GM15510 (cell line): ENCODE measurements around the gene RRAS.

Experiments used
- POLR2A ChIP-seq: IDR thresholded peaks from 3 replicates; pipeline ENCODE4 v1.6.1; 2011; ENCODE audit warnings: borderline replicate concordance; ENCODE audit not compliant: insufficient read length; ENCODE audit errors: extremely low read depth

Gene RRAS

GRCh38 chr19:49652551-49653465 is 12.9 kb upstream of the RRAS start:
- TF ChIP-seq POLR2A, result no peak

GRCh38 chr19:49651820-49652550 is 12.0 kb upstream of the RRAS start:
- TF ChIP-seq POLR2A, result no peak

- TF ChIP-seq POLR2A, result no peak
Observed at GRCh38 chr19:49651029-49651819, 11.3 kb upstream of the RRAS start.

GRCh38 chr19:49646586-49646985 is 6.6 kb upstream of the RRAS start:
- TF ChIP-seq POLR2A, result no peak

- TF ChIP-seq POLR2A, result no peak
Observed at GRCh38 chr19:49645995-49646394, 6.1 kb upstream of the RRAS start.

GRCh38 chr19:49645592-49645991 is 5.6 kb upstream of the RRAS start:
- no peak for TF ChIP-seq POLR2A

GRCh38 chr19:49643466-49643865 is 3.5 kb upstream of the RRAS start:
- TF ChIP-seq POLR2A, result no peak

- no peak for TF ChIP-seq POLR2A
Observed at GRCh38 chr19:49642492-49643035, 2.6 kb upstream of the RRAS start.

GRCh38 chr19:49641688-49642491 is 1.9 kb upstream of the RRAS start, which contains the start of gene SCAF1:
Gene SCAF1 (plus strand): TSS chr19:49642209. CDS start chr19:49645027, 2,818 bp downstream.
- peak; percentile 36 for TF ChIP-seq POLR2A

- TF ChIP-seq POLR2A, result no peak
Observed at GRCh38 chr19:49639401-49640112, 386 bp downstream of the RRAS start.

GRCh38 chr19:49637821-49638738 is 1.9 kb downstream of the RRAS start:
- TF ChIP-seq POLR2A, result no peak
